ENCODE measurements around the gene PLA2G4E.
A peak's percentile ranks its signal among the peaks of the same experiment; 100 is the strongest.

Gene PLA2G4E

GRCh38 chr15:42062284-42062806, 41.5 kb upstream of the PLA2G4E start:
- Histone ChIP-seq H3K4me2 (ENCODE audit: low read length) (no peak overlapping the region), H3K4me1 (ENCODE audit: control insufficient read depth, insufficient read depth, low read length) (no peaks in the 10 kb centered on the region), H3K4me3 (ENCODE audit: low read length) (no peak overlapping the region), H3K36me3 (ENCODE audit: insufficient read depth, low read length) (no peaks in the 10 kb centered on the region), H3K9ac (ENCODE audit: low read depth, low read length) (no peak overlapping the region), H3K27me3 (ENCODE audit: control insufficient read depth, insufficient read depth, low read length) (peaks cover 34% of the 10 kb centered on the region), H3K9me3 (replicated peaks; ENCODE audit: low read length) (no peaks in the 10 kb centered on the region)

GRCh38 chr15:42060797-42061196, 40.0 kb upstream of the PLA2G4E start:
- Histone ChIP-seq H3K36me3 (ENCODE audit: insufficient read depth, low read length) (no peaks in the 10 kb centered on the region), H3K4me2 (ENCODE audit: low read length) (no peak overlapping the region), H3K4me1 (ENCODE audit: control insufficient read depth, insufficient read depth, low read length) (peaks cover 4% of the 10 kb centered on the region), H3K9ac (ENCODE audit: low read depth, low read length) (no peak overlapping the region), H3K9me3 (replicated peaks; ENCODE audit: low read length) (no peaks in the 10 kb centered on the region), H3K4me3 (ENCODE audit: low read length) (no peak overlapping the region), H3K27me3 (ENCODE audit: control insufficient read depth, insufficient read depth, low read length) (peaks cover 49% of the 10 kb centered on the region)

- H3K36me3 ChIP-seq (ENCODE audit: insufficient read depth, low read length): no peaks in the 10 kb centered on the region
- H3K9me3 ChIP-seq (replicated peaks; ENCODE audit: low read length): no peaks in the 10 kb centered on the region
- no peak overlapping the region for H3K4me2 ChIP-seq (ENCODE audit: low read length)
- no peak overlapping the region for H3K4me3 ChIP-seq (ENCODE audit: low read length)
- peaks cover 53% of the 10 kb centered on the region for H3K27me3 ChIP-seq (ENCODE audit: control insufficient read depth, insufficient read depth, low read length)
- H3K9ac ChIP-seq (ENCODE audit: low read depth, low read length): no peak overlapping the region
- peaks cover 4% of the 10 kb centered on the region for H3K4me1 ChIP-seq (ENCODE audit: control insufficient read depth, insufficient read depth, low read length)
These were observed 39.6 kb upstream of the PLA2G4E start for GRCh38 chr15:42060477-42060763.

GRCh38 chr15:42059661-42060476, 39.0 kb upstream of the PLA2G4E start:
- Histone ChIP-seq H3K9ac (ENCODE audit: low read depth, low read length) (no peak overlapping the region), H3K4me1 (ENCODE audit: control insufficient read depth, insufficient read depth, low read length) (peaks cover 4% of the 10 kb centered on the region), H3K4me3 (ENCODE audit: low read length) (no peak overlapping the region), H3K36me3 (ENCODE audit: insufficient read depth, low read length) (no peaks in the 10 kb centered on the region), H3K9me3 (replicated peaks; ENCODE audit: low read length) (no peaks in the 10 kb centered on the region), H3K4me2 (ENCODE audit: low read length) (no peak overlapping the region), H3K27me3 (ENCODE audit: control insufficient read depth, insufficient read depth, low read length) (peaks cover 58% of the 10 kb centered on the region)

- Histone ChIP-seq H3K4me1 (ENCODE audit: control insufficient read depth, insufficient read depth, low read length) (peaks cover 4% of the 10 kb centered on the region), H3K4me3 (ENCODE audit: low read length) (no peak overlapping the region), H3K36me3 (ENCODE audit: insufficient read depth, low read length) (no peaks in the 10 kb centered on the region), H3K9me3 (replicated peaks; ENCODE audit: low read length) (no peaks in the 10 kb centered on the region), H3K9ac (ENCODE audit: low read depth, low read length) (no peak overlapping the region), H3K4me2 (ENCODE audit: low read length) (no peak overlapping the region), H3K27me3 (ENCODE audit: control insufficient read depth, insufficient read depth, low read length) (peaks cover 68% of the 10 kb centered on the region)
These were observed 37.9 kb upstream of the PLA2G4E start for GRCh38 chr15:42058791-42059190.

GRCh38 chr15:42057799-42058646, 37.2 kb upstream of the PLA2G4E start:
- H3K27me3 ChIP-seq (ENCODE audit: control insufficient read depth, insufficient read depth, low read length): peaks cover 75% of the 10 kb centered on the region
- H3K9ac ChIP-seq (ENCODE audit: low read depth, low read length): no peak overlapping the region
- no peaks in the 10 kb centered on the region for H3K36me3 ChIP-seq (ENCODE audit: insufficient read depth, low read length)
- H3K9me3 ChIP-seq (replicated peaks; ENCODE audit: low read length): no peaks in the 10 kb centered on the region
- no peak overlapping the region for H3K4me3 ChIP-seq (ENCODE audit: low read length)
- H3K4me1 ChIP-seq (ENCODE audit: control insufficient read depth, insufficient read depth, low read length): peaks cover 4% of the 10 kb centered on the region
- no peak overlapping the region for H3K4me2 ChIP-seq (ENCODE audit: low read length)

GRCh38 chr15:42056934-42057798, 36.3 kb upstream of the PLA2G4E start:
- Histone ChIP-seq H3K9me3 (replicated peaks; ENCODE audit: low read length) (no peaks in the 10 kb centered on the region), H3K9ac (ENCODE audit: low read depth, low read length) (no peak overlapping the region)

GRCh38 chr15:42053914-42054313, 33.1 kb upstream of the PLA2G4E start:
- H3K9ac ChIP-seq (ENCODE audit: low read depth, low read length): no peak overlapping the region
- H3K9me3 ChIP-seq (replicated peaks; ENCODE audit: low read length): no peaks in the 10 kb centered on the region
- no peak overlapping the region for H3K4me2 ChIP-seq (ENCODE audit: low read length)
- H3K27me3 ChIP-seq (ENCODE audit: control insufficient read depth, insufficient read depth, low read length): peaks cover 87% of the 10 kb centered on the region
- H3K4me3 ChIP-seq (ENCODE audit: low read length): no peak overlapping the region
- no peaks in the 10 kb centered on the region for H3K36me3 ChIP-seq (ENCODE audit: insufficient read depth, low read length)
- peaks cover 4% of the 10 kb centered on the region for H3K4me1 ChIP-seq (ENCODE audit: control insufficient read depth, insufficient read depth, low read length)

More at GRCh38 chr15:42056934-42057798, 36.3 kb upstream of the PLA2G4E start:
- Histone ChIP-seq H3K4me3 (ENCODE audit: low read length) (peak overlapping the region; percentile 39), H3K4me1 (ENCODE audit: control insufficient read depth, insufficient read depth, low read length) (peaks cover 4% of the 10 kb centered on the region), H3K27me3 (ENCODE audit: control insufficient read depth, insufficient read depth, low read length) (peaks cover 77% of the 10 kb centered on the region), H3K4me2 (ENCODE audit: low read length) (peak overlapping the region; percentile 70), H3K36me3 (ENCODE audit: insufficient read depth, low read length) (no peaks in the 10 kb centered on the region)

- H3K9ac ChIP-seq (ENCODE audit: low read depth, low read length): no peak overlapping the region
- peaks cover 86% of the 10 kb centered on the region for H3K27me3 ChIP-seq (ENCODE audit: control insufficient read depth, insufficient read depth, low read length)
- no peak overlapping the region for H3K4me2 ChIP-seq (ENCODE audit: low read length)
- H3K4me3 ChIP-seq (ENCODE audit: low read length): no peak overlapping the region
- no peaks in the 10 kb centered on the region for H3K36me3 ChIP-seq (ENCODE audit: insufficient read depth, low read length)
- peaks cover 4% of the 10 kb centered on the region for H3K4me1 ChIP-seq (ENCODE audit: control insufficient read depth, insufficient read depth, low read length)
- H3K9me3 ChIP-seq (replicated peaks; ENCODE audit: low read length): no peaks in the 10 kb centered on the region
These were observed 32.2 kb upstream of the PLA2G4E start for GRCh38 chr15:42053010-42053409.

GRCh38 chr15:42050484-42051255, 29.8 kb upstream of the PLA2G4E start:
- H3K9ac ChIP-seq (ENCODE audit: low read depth, low read length): no peak overlapping the region
- H3K4me1 ChIP-seq (ENCODE audit: control insufficient read depth, insufficient read depth, low read length): no peaks in the 10 kb centered on the region
- peaks cover 82% of the 10 kb centered on the region for H3K27me3 ChIP-seq (ENCODE audit: control insufficient read depth, insufficient read depth, low read length)
- H3K4me3 ChIP-seq (ENCODE audit: low read length): no peak overlapping the region
- H3K4me2 ChIP-seq (ENCODE audit: low read length): no peak overlapping the region
- H3K9me3 ChIP-seq (replicated peaks; ENCODE audit: low read length): no peaks in the 10 kb centered on the region
- no peaks in the 10 kb centered on the region for H3K36me3 ChIP-seq (ENCODE audit: insufficient read depth, low read length)
